Erythroblast (primary cell): ENCODE measurements around the gene PXMP4.

Source experiments
- GATA1 ChIP-seq: IDR thresholded peaks from 2 replicates; pipeline ENCODE4 v1.6.1; 2011; ENCODE audit warnings: low read depth, mild to moderate bottlenecking, control low read depth, low read length, moderate library complexity
- POLR2A ChIP-seq: IDR thresholded peaks from 2 replicates; pipeline ENCODE4 v1.6.1; 2011; ENCODE audit warnings: mild to moderate bottlenecking, low read length

DNA sequence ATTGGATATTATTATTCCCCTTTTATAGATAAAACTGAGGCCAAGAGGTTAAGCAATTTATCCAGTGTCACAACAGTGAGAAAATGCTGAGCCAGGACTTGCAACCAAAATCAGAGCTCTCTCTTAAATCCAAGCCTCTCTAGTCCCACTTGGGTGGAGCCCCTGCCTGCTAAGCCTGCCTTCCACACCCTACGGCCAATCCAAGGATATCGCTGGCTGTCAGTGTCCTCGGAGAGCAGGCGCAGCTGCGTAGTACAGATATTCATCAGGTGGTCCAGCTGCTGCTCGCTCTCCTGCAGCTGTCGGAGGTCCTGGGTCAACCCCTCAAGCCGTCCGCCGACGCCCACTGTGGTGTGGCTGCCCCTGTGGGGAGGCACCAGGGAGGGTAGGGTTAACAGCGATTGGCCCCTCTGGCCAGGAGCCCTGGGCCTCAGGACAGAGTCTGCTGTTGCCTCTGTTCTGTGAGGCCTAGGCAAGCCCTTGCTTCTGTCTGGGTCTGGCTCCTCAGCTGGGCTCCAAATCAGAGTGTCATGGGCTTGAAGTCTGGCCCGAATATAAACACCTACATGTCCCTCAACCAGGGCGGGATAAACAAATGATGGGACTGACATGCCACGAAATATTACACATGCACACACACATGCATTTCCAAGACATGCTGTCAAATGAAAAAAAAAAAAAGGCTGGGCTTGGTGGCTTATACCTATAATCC lies 42.0 kb downstream of the PXMP4 start:
- TF ChIP-seq POLR2A = no peak
- TF ChIP-seq GATA1 = no peak
